ENCODE data around the gene PLIN5.

- TF ChIP-seq CTCF (optimal IDR thresholded peaks at IDR 0.05 in 1 of 3, IDR thresholded peaks at IDR 0.05 in 1 of 3, conservative IDR thresholded peaks at IDR 0.05 in 1 of 3; ENCODE audit: extremely low read depth in 1 of 3, insufficient read depth in 2 of 3, low read length in 3 of 3) (peak; percentile 90 to 97 (median 93)), EZH2 (IDR thresholded peaks at IDR 0.05; ENCODE audit: low read length) (no peak)
These were observed 32.6 kb upstream of the PLIN5 start for GRCh38 chr19:4567584-4568071.

Measured in keratinocyte (primary cell).